NB4 (cell line): ENCODE measurements around the gene NT5C3A.
"Not testable (repeated sequence)": the region's sequence is repeated elsewhere in the genome, so short reads cannot be mapped to it uniquely, and the experiment has no call there.

Experiments used
- MYC ChIP-seq: IDR thresholded peaks from 2 replicates; pipeline ENCODE4 v1.6.1; 2011; ENCODE audit warnings: low read depth, low read length
- POLR2A ChIP-seq: IDR thresholded peaks from 2 replicates; pipeline ENCODE4 v1.6.1; 2011; ENCODE audit warnings: mild to moderate bottlenecking; ENCODE audit not compliant: insufficient read length; ENCODE audit errors: extremely low read depth
- TF ChIP-seq, protein P1 (sequence below): IDR thresholded peaks from one replicate; pipeline ENCODE4 v1.5.1; 2012; ENCODE audit warnings: low read depth, low read length

DNA sequence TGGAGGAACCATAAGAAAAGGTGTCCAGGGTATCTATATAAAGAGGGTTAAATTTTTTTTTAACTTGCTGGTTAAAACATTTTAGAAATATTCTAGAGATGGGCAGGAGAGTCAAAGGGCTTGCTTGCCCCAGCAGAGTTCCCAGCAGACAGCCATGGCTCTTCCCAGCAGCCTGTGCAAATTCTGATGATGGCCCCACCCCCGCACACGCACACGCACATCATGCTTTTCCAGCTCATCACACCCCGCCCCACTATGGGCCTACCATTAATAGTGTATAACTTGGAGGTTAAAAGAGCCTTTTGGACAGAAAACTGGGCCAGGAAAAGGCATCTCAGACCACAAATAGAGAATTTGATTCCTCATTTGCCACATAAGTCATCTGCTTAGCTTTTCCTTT is 56.9 kb downstream of the NT5C3A start:
- TF ChIP-seq, protein P1, sequence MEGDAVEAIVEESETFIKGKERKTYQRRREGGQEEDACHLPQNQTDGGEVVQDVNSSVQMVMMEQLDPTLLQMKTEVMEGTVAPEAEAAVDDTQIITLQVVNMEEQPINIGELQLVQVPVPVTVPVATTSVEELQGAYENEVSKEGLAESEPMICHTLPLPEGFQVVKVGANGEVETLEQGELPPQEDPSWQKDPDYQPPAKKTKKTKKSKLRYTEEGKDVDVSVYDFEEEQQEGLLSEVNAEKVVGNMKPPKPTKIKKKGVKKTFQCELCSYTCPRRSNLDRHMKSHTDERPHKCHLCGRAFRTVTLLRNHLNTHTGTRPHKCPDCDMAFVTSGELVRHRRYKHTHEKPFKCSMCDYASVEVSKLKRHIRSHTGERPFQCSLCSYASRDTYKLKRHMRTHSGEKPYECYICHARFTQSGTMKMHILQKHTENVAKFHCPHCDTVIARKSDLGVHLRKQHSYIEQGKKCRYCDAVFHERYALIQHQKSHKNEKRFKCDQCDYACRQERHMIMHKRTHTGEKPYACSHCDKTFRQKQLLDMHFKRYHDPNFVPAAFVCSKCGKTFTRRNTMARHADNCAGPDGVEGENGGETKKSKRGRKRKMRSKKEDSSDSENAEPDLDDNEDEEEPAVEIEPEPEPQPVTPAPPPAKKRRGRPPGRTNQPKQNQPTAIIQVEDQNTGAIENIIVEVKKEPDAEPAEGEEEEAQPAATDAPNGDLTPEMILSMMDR, result not testable (repeated sequence)
- TF ChIP-seq MYC, POLR2A: not testable (repeated sequence)
